ENCODE data around the gene DNAJC22.

- TF ChIP-seq RFX5 (IDR thresholded peaks at IDR 0.05; ENCODE audit: low read depth, low read length) = no peak
- TF ChIP-seq CTCF (IDR thresholded peaks at IDR 0.05 in 2 of 3, conservative IDR thresholded peaks at IDR 0.05 in 1 of 3; ENCODE audit: insufficient read depth in 2 of 3, low read depth in 1 of 3, low read length in 3 of 3) = no peak
- no peak for TF ChIP-seq MAFK (IDR thresholded peaks at IDR 0.05; ENCODE audit: low read length)
- TF ChIP-seq ATF4 (CRISPR knock-in tag; IDR thresholded peaks at IDR 0.05) = no peak
- no peak for TF ChIP-seq ZNF121 (CRISPR knock-in tag; conservative IDR thresholded peaks at IDR 0.05)
- TF ChIP-seq ZNF23 (CRISPR knock-in tag; IDR thresholded peaks at IDR 0.05) = no peak
These were observed 10.6 kb upstream of the DNAJC22 start for GRCh38 chr12:49335955-49336644.
